Measurements from ENCODE around the gene TLK1. TPM values are rescaled to one million over a fixed set of nuclear protein-coding genes. Genes with fewer than 3 reads are reported as not detected.
"Not testable (repeated sequence)": the region's sequence is repeated elsewhere in the genome, so short reads cannot be mapped to it uniquely, and the experiment has no call there.

The TLK1 gene
- total RNA-seq, 2 experiments from 2014 or later, result 74.9 to 79.5 TPM

- H3K4me1 Mint-ChIP-seq, result peaks cover 44% of the 10 kb centered on the region
- ChIA-PET POLR2A (interaction anchor here (0.6 to 2.5 kb wide), 9 partner anchors 11 to 829 kb away, joined by 3 to 15 read pairs (median 5); partner anchors contain the start of genes DCAF17, GORASP2 and METTL8), CTCF (interaction anchor here (0.7 to 1.8 kb wide), 4 partner anchors 48 to 254 kb away, joined by 3 to 7 read pairs (median 6); no protein-coding TSS in a partner anchor)
Observed at GRCh38 chr2:171162522-171163197, 2.0 kb upstream of the TLK1 start.

DNA sequence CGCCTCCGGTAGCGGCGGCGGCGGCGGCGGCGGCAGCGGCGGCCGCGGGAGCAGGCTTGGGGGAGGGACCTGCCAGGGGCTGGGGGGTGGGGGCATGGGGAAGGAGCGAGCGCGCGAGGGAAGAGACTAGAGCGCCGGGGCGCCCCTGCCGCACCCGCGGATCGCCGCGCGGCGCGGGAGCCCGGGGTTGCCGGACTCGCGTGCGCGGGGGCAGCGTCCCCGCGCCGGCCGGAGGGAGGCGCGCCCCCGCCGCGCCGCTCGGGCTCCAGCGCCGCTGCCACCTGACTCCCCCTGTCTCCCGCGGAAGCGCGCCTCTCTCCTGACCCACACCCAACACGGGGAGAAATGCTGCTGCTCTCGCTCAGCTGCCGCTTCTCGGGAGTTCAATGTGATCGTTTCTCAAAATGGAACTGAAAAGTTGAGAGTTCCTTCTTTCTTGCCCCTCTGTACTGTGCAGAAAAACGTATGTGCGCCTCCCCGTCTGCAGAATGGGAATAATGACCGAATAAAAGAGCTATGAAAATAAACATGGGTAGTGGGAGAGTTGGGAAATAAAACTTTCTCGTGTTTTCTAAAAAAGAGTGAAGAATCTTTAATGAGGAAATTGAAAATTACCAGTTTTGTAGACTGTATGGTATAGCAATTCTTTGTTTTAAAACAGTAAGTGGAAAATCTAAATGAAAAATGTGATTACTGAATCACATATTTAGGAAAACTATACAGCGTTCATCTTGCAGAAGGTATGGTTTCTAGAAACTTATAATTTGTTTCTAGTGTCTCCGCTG, 455 bp upstream of the TLK1 start:
- Mint-ChIP-seq H3K4me1 (peaks cover 54% of the 10 kb centered on the region), H3K27ac (peak overlapping the region; percentile 84), H3K4me3 (peak overlapping the region; percentile 94), H3K36me3 (ENCODE audit: low read depth) (peaks cover 7% of the 10 kb centered on the region), H3K27me3 (no peaks in the 10 kb centered on the region), H3K9me3 (no peaks in the 10 kb centered on the region)
- CTCF ChIA-PET, result interaction anchor here (0.6 to 1.1 kb wide), 5 partner anchors 9 to 255 kb away, joined by 3 to 4 read pairs (median 3); partner anchors contain the start of gene GORASP2
- peak; percentile 67 for DNase-seq
- POLR2A ChIA-PET, result interaction anchor here (0.6 to 4.6 kb wide), 7 partner anchors 12 to 273 kb away, joined by 3 to 34 read pairs (median 3); partner anchors contain the start of genes DCAF17, GORASP2 and METTL8

More at GRCh38 chr2:171162522-171163197, 2.0 kb upstream of the TLK1 start:
- peak overlapping the region; percentile 74 for H3K27ac Mint-ChIP-seq
- H3K4me3 Mint-ChIP-seq, result peak overlapping the region; percentile 25
- DNase-seq; H3K27me3 Mint-ChIP-seq; H3K36me3 Mint-ChIP-seq (ENCODE audit: low read depth); H3K9me3 Mint-ChIP-seq: not testable (repeated sequence)

DNA sequence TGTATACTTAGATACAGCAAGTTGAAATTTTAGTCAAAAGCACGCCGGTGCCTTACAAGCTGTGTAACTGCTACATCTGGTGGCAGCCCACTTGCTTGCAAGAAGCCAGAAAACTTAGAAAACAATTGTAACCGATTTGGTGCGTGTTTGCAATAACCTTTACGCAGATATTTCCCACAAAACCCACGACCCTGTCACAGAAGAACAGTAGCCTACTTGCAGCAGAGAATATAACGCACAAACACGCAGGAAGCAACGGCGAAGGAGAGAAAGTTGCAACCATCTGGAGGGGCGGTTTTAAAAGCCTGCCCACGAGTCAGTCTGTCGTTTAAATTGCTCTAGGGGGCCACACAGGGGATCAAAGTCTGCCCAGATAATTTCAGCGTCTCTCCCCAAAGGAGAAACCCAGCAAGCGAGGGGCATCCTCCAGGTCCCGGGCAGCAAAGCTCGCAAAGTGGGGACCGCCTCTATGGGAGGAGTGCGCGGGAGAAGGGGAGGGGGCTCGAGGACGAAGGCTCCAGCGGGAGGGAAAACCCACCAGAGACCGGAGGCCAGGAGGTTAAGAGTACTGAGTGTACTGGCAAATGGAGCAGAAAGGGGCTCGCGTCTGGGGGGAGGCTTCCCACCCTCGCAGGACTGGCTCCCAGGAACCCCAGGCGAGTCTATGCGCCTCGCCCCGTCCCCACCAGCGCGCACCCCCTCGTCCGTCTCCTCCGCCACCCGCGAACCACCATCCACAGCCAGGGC, 1.1 kb downstream of the TLK1 start:
- H3K9me3 Mint-ChIP-seq, result no peaks in the 10 kb centered on the region
- CTCF ChIA-PET, result interaction anchor here (0.7 to 4.2 kb wide), 11 partner anchors 9 to 257 kb away, joined by 3 to 36 read pairs (median 3); partner anchors contain the start of gene GORASP2
- POLR2A ChIA-PET, result interaction anchor here (0.8 to 4.6 kb wide), 13 partner anchors 12 to 275 kb away, joined by 3 to 34 read pairs (median 5); partner anchors contain the start of genes DCAF17, GORASP2 and METTL8

DNA sequence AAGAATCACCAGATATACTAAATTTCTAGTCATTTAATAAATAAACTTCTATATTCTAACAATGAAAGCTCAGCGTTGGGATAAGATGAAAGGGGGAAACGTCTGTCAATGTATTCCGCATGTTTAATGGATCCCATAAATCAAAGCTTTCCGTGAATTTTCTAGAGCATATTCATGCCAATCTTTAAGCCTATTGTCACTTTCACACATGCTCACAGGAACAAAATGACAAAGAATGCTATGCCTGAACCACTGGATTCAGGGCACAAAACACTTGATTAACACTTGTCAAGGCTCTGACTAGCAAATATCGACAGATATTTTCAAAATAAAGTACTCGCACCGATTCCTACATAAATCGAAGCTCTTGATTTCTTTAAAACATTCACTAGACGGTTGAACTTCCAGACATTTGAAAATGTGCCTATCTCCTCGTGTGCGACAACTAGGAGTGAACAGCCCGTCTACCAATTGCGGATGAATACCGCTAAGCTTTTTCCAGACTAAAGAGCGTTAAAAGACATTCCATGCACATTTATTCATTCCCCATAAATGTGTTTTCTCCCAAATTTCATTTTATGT, 1.8 kb downstream of the TLK1 start:
- H3K27me3 Mint-ChIP-seq, result no peaks in the 10 kb centered on the region
- H3K4me3 Mint-ChIP-seq, result peak overlapping the region; percentile 94
- no peak for DNase-seq
- no peaks in the 10 kb centered on the region for H3K9me3 Mint-ChIP-seq
- CTCF ChIA-PET, result interaction anchor here (0.7 to 4.2 kb wide), 9 partner anchors 9 to 258 kb away, joined by 3 to 36 read pairs (median 8); partner anchors contain the start of gene GORASP2
- peaks cover 63% of the 10 kb centered on the region for H3K4me1 Mint-ChIP-seq
- POLR2A ChIA-PET, result interaction anchor here (0.8 to 4.6 kb wide), 14 partner anchors 9 to 275 kb away, joined by 3 to 34 read pairs (median 5); partner anchors contain the start of genes DCAF17, GORASP2 and METTL8
- H3K27ac Mint-ChIP-seq, result peak overlapping the region; percentile 91
- H3K36me3 Mint-ChIP-seq (ENCODE audit: low read depth), result peaks cover 11% of the 10 kb centered on the region

More for the DNA sequence above, 1.1 kb downstream of the TLK1 start:
- Mint-ChIP-seq H3K27me3 (no peaks in the 10 kb centered on the region), H3K36me3 (ENCODE audit: low read depth) (peaks cover 7% of the 10 kb centered on the region), H3K4me1 (peaks cover 62% of the 10 kb centered on the region), H3K27ac (peak overlapping the region; percentile 91), H3K4me3 (peak overlapping the region; percentile 94)
- DNase-seq, result peak; percentile 47

DNA sequence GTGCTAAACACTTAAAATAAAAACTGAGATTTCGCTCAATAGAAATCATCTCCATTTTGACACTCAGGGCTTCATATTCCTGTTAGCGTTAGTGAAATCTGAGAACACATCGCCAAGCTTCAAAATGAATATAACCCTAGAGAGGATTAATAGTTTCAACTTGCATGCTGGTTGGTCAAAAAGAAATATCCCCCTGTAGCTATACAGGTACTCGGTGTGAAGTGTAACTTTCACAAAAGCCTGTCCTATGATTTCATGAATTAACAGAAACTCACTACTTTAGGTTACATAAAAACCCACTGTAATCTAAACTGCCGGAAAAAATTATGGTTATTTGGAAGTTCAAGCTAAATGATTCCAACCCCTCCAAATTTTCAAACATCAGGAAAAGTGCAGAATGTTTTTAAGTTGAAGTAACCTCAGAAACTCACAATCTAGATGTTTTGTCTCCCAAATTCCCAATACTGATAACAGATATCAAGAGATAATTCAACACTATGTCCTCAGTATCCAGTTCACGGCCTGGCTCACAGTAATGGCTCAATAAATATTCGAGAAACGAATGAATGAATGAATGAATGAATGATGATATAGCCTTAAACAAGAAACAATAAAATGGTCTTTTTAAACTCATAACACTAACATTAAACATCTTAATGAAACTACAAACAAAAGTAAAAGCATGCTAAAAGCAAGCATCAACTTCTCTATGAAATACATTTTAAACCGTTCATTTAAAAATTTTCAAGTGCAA, 2.5 kb downstream of the TLK1 start:
- Mint-ChIP-seq H3K4me3 (peak overlapping the region; percentile 94), H3K27ac (no peak overlapping the region), H3K27me3 (no peaks in the 10 kb centered on the region)

GRCh38 chr2:171157109-171157500, 3.6 kb downstream of the TLK1 start:
- Mint-ChIP-seq H3K36me3 (ENCODE audit: low read depth) (peaks cover 16% of the 10 kb centered on the region), H3K4me3 (no peak overlapping the region), H3K4me1 (peaks cover 47% of the 10 kb centered on the region), H3K27me3 (no peaks in the 10 kb centered on the region), H3K9me3 (no peaks in the 10 kb centered on the region), H3K27ac (no peak overlapping the region)
- CTCF ChIA-PET, result interaction anchor here (0.6 to 4.2 kb wide), 6 partner anchors 19 to 259 kb away, joined by 3 to 36 read pairs (median 5); partner anchors contain the start of gene GORASP2
- no peak for DNase-seq
- POLR2A ChIA-PET, result interaction anchor here (1.2 to 4.6 kb wide), 2 partner anchors 184 to 227 kb away, joined by 3 to 34 read pairs; partner anchors contain the start of gene GORASP2

More for the DNA sequence above, 2.5 kb downstream of the TLK1 start:
- H3K9me3 Mint-ChIP-seq, result no peaks in the 10 kb centered on the region
- no peak for DNase-seq
- H3K36me3 Mint-ChIP-seq (ENCODE audit: low read depth), result peaks cover 12% of the 10 kb centered on the region
- ChIA-PET CTCF (interaction anchor here (0.6 to 4.2 kb wide), 11 partner anchors 8 to 258 kb away, joined by 3 to 36 read pairs (median 7); partner anchors contain the start of gene GORASP2), POLR2A (interaction anchor here (1.1 to 4.6 kb wide), 9 partner anchors 9 to 229 kb away, joined by 3 to 34 read pairs (median 4); partner anchors contain the start of gene GORASP2)
- H3K4me1 Mint-ChIP-seq, result peaks cover 56% of the 10 kb centered on the region

DNA sequence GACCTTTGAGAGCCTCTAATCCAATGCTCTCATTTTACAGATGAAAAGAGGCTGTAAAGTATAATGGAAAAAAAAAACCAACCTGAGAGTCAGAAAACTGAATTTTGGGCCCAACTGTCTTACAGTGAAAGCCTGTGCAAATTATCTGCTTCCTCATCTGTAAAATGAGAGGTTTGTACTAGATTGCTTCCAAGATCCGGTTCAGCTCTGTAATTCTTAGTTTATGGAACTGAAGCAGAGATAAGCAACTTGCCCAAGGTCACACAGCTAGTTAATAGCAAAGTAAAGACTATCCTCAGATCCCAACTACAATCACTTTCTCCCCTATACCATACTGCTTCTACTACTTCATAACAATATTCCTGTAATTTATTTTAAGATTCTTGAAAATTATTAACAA, 6.3 kb downstream of the TLK1 start:
- Mint-ChIP-seq H3K4me1 (peaks cover 46% of the 10 kb centered on the region), H3K9me3 (no peaks in the 10 kb centered on the region), H3K36me3 (ENCODE audit: low read depth) (peaks cover 12% of the 10 kb centered on the region), H3K27ac (no peak overlapping the region), H3K4me3 (no peak overlapping the region), H3K27me3 (no peaks in the 10 kb centered on the region)
- ChIA-PET POLR2A (no interaction called here), CTCF (interaction anchor here (0.7 to 1.1 kb wide), 3 partner anchors 11 to 226 kb away, joined by 3 to 4 read pairs (median 3); no protein-coding TSS in a partner anchor)
- DNase-seq, result no peak

- H3K36me3 Mint-ChIP-seq (ENCODE audit: low read depth), result peaks cover 8% of the 10 kb centered on the region
- H3K9me3 Mint-ChIP-seq, result no peaks in the 10 kb centered on the region
- no peak for DNase-seq
- POLR2A ChIA-PET, result no interaction called here
- no peak overlapping the region for H3K27ac Mint-ChIP-seq
- no peaks in the 10 kb centered on the region for H3K27me3 Mint-ChIP-seq
- CTCF ChIA-PET, result interaction anchor here (1.2 kb wide), 1 partner anchor 8 kb away, joined by 3 read pairs; no protein-coding TSS in a partner anchor
- no peak overlapping the region for H3K4me3 Mint-ChIP-seq
- peaks cover 29% of the 10 kb centered on the region for H3K4me1 Mint-ChIP-seq
Observed at GRCh38 chr2:171150694-171151285, 9.9 kb downstream of the TLK1 start.

GRCh38 chr2:171149986-171150693, 10.6 kb downstream of the TLK1 start:
- no peaks in the 10 kb centered on the region for H3K9me3 Mint-ChIP-seq
- H3K4me1 Mint-ChIP-seq, result peaks cover 28% of the 10 kb centered on the region
- peaks cover 8% of the 10 kb centered on the region for H3K36me3 Mint-ChIP-seq (ENCODE audit: low read depth)
- DNase-seq, result no peak
- no peak overlapping the region for H3K27ac Mint-ChIP-seq
- no peak overlapping the region for H3K4me3 Mint-ChIP-seq
- no peaks in the 10 kb centered on the region for H3K27me3 Mint-ChIP-seq
- CTCF ChIA-PET, result interaction anchor here (1.2 kb wide), 1 partner anchor 9 kb away, joined by 3 read pairs; no protein-coding TSS in a partner anchor
- POLR2A ChIA-PET, result interaction anchor here (1.6 kb wide), 1 partner anchor 8 kb away, joined by 4 read pairs; no protein-coding TSS in a partner anchor

- no peaks in the 10 kb centered on the region for H3K27me3 Mint-ChIP-seq
- no peaks in the 10 kb centered on the region for H3K9me3 Mint-ChIP-seq
- H3K4me1 Mint-ChIP-seq, result peaks cover 30% of the 10 kb centered on the region
- peaks cover 12% of the 10 kb centered on the region for H3K36me3 Mint-ChIP-seq (ENCODE audit: low read depth)
- CTCF ChIA-PET, result interaction anchor here (1.2 kb wide), 1 partner anchor 10 kb away, joined by 3 read pairs; no protein-coding TSS in a partner anchor
- POLR2A ChIA-PET, result interaction anchor here (1.6 kb wide), 1 partner anchor 9 kb away, joined by 4 read pairs; no protein-coding TSS in a partner anchor
- H3K27ac Mint-ChIP-seq, result no peak overlapping the region
- DNase-seq, result no peak
- no peak overlapping the region for H3K4me3 Mint-ChIP-seq
Observed at GRCh38 chr2:171149171-171149938, 11.3 kb downstream of the TLK1 start.
